HG02981 (cell line): ENCODE data around the gene DPH2.
A peak's percentile ranks its signal among the peaks of the same experiment; 100 is the strongest.

Experiments used
- ATAC-seq: cut with Tn5 transposase; IDR thresholded peaks from one replicate; pipeline ENCODE4 v1.9.1; 2021; ENCODE audit warnings: mild to moderate bottlenecking, moderate library complexity; ENCODE audit not compliant: unreplicated experiment

DPH2 gene

GRCh38 chr1:43942411-43942810 lies 27.4 kb upstream of the DPH2 start:
- no peak for ATAC-seq

- no peak for ATAC-seq
Measured at GRCh38 chr1:43944860-43945259, 24.9 kb upstream of the DPH2 start.

GRCh38 chr1:43945674-43946235 lies 24.1 kb upstream of the DPH2 start:
- no peak for ATAC-seq

GRCh38 chr1:43946236-43947060 lies 23.4 kb upstream of the DPH2 start, which contains the start of gene IPO13:
Gene IPO13, plus strand, starts transcription at chr1:43946950. Its CDS starts 651 bp downstream, at chr1:43947601.
- ATAC-seq, result peak; percentile 92

GRCh38 chr1:43947061-43947873 lies 22.5 kb upstream of the DPH2 start:
- no peak for ATAC-seq

GRCh38 chr1:43947874-43948437 lies 21.9 kb upstream of the DPH2 start:
- no peak for ATAC-seq

GRCh38 chr1:43949678-43950077 lies 20.1 kb upstream of the DPH2 start:
- no peak for ATAC-seq

- ATAC-seq, result no peak
Measured at GRCh38 chr1:43951021-43951985, 18.5 kb upstream of the DPH2 start.

- ATAC-seq, result no peak
Measured at GRCh38 chr1:43952731-43953346, 17.0 kb upstream of the DPH2 start.

GRCh38 chr1:43953361-43953760 lies 16.4 kb upstream of the DPH2 start:
- no peak for ATAC-seq

GRCh38 chr1:43954036-43954435 lies 15.8 kb upstream of the DPH2 start:
- no peak for ATAC-seq

GRCh38 chr1:43956234-43956633 lies 13.6 kb upstream of the DPH2 start:
- ATAC-seq, result no peak

GRCh38 chr1:43957407-43958040 lies 12.3 kb upstream of the DPH2 start:
- ATAC-seq, result no peak

GRCh38 chr1:43958351-43959255 lies 11.2 kb upstream of the DPH2 start:
- ATAC-seq, result no peak

- no peak for ATAC-seq
Measured at GRCh38 chr1:43960798-43961197, 9.0 kb upstream of the DPH2 start.

- ATAC-seq, result no peak
Measured at GRCh38 chr1:43961692-43962091, 8.1 kb upstream of the DPH2 start.

- ATAC-seq, result no peak
Measured at GRCh38 chr1:43962324-43962723, 7.5 kb upstream of the DPH2 start.

- no peak for ATAC-seq
Measured at GRCh38 chr1:43963006-43963405, 6.8 kb upstream of the DPH2 start.
